Suprapubic skin (tissue), 4 donors: ENCODE data around the gene RABGAP1. TPM values are rescaled to one million over a fixed set of nuclear protein-coding genes. Genes with fewer than 3 reads are reported as not detected.

Source experiments
- DNase-seq, 2 donors: peaks; one replicate each; pipeline ENCODE4 v3.0.0-alpha.2; 2019; ENCODE audit warnings: low spot score in 2 of 2
- H3K27ac ChIP-seq: fragments of 200-600 bp; sonication (generic); one replicate; pipeline ENCODE4 v1.5.1; 2019
- H3K27me3 ChIP-seq: fragments of 200-600 bp; sonication (generic); one replicate; pipeline ENCODE4 v1.5.1; 2019
- H3K36me3 ChIP-seq: fragments of 200-600 bp; sonication (generic); one replicate; pipeline ENCODE4 v1.5.1; 2019
- H3K4me1 ChIP-seq: fragments of 200-600 bp; sonication (generic); one replicate; pipeline ENCODE4 v1.5.1; 2019
- H3K4me3 ChIP-seq: fragments of 200-600 bp; sonication (generic); one replicate; pipeline ENCODE4 v1.5.1; 2019; ENCODE audit warnings: mild to moderate bottlenecking
- H3K9me3 ChIP-seq: fragments of 200-600 bp; sonication (generic); one replicate; pipeline ENCODE4 v1.5.1; 2019
- CTCF ChIP-seq, 2 donors: fragments of 200-600 bp in 1 of 2; fragments of 450-650 bp in 1 of 2; sonication (generic) in 1 of 2; IDR thresholded peaks; one replicate each; pipeline ENCODE4 v1.5.1; 2016 to 2019; ENCODE audit warnings: antibody characterized with exemption in 2 of 2, mild to moderate bottlenecking in 1 of 2, moderate library complexity in 1 of 2
- EP300 ChIP-seq: sonication (generic); formaldehyde crosslinking; IDR thresholded peaks from one replicate; pipeline ENCODE4 v1.6.1; 2017; ENCODE audit warnings: antibody characterized with exemption
- POLR2A ChIP-seq, 2 donors: fragments of 450-650 bp; IDR thresholded peaks; one replicate each; pipeline ENCODE4 v1.6.1; 2017; ENCODE audit warnings: antibody characterized with exemption in 2 of 2, mild to moderate bottlenecking in 2 of 2, moderate library complexity in 2 of 2
- POLR2AphosphoS5 ChIP-seq, 3 donors: sonication (generic); formaldehyde crosslinking; IDR thresholded peaks; one replicate each; pipeline ENCODE4 v1.6.1; 2017; ENCODE audit warnings: antibody characterized with exemption in 3 of 3
- WGBS: methylation state at CpG from one replicate; pipeline ENCODE4 v1.1.5; 2018; 5-methylcytosine and 5-hydroxymethylcytosine counted together
- total RNA-seq, 4 donors: library from RNA; depleted of rRNA; stranded (reverse); fragments of >200 nt; gene quantifications; one replicate each; pipeline ENCODE4 v1.1.0, GENCODE V29; 2016

The RABGAP1 gene
- total RNA-seq, 4 donors from 2014 or later = 31.4 to 115 (median 64.4) TPM

GRCh38 chr9:123053046-123053445 lies 112.2 kb downstream of the RABGAP1 start:
- Histone ChIP-seq H3K4me1 (peaks cover 9% of the 10 kb centered on the region), H3K27ac (no peak overlapping the region), H3K9me3 (no peaks in the 10 kb centered on the region), H3K27me3 (no peaks in the 10 kb centered on the region), H3K4me3 (no peak overlapping the region), H3K36me3 (peaks cover 9% of the 10 kb centered on the region)
- TF ChIP-seq CTCF (IDR thresholded peaks at IDR 0.05) (no peak), POLR2A (IDR thresholded peaks at IDR 0.05) (no peak), POLR2AphosphoS5 (IDR thresholded peaks at IDR 0.05) (no peak), EP300 (no peak)
- no peak for DNase-seq

DNA sequence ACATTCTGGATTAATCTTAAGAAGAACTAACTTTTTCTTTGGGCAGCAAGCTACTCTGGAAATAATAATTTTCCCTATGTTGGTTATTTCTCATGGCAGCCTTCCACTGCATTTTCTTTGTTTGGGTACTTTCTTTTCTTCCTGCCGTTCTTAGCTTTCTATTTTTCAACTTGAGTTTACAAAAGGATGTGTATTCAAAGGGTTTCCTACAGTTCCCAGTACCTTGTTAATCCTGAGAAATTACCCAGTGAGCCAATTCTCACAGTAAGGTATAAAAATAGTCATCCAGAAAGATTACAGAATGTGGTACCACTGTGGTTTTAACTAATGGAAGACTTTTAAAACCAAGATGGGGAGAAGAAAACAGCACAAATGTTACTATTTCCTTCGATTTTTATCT lies 112.9 kb downstream of the RABGAP1 start:
- Histone ChIP-seq H3K27ac (no peak overlapping the region), H3K4me1 (peaks cover 9% of the 10 kb centered on the region), H3K9me3 (no peaks in the 10 kb centered on the region), H3K27me3 (no peaks in the 10 kb centered on the region), H3K4me3 (no peak overlapping the region), H3K36me3 (peaks cover 9% of the 10 kb centered on the region)
- WGBS = 62% methylated on average over 2 of the region's 2 CpGs
- no peak for DNase-seq
- TF ChIP-seq CTCF (IDR thresholded peaks at IDR 0.05) = no peak
- no peak for TF ChIP-seq POLR2A (IDR thresholded peaks at IDR 0.05)
- no peak for TF ChIP-seq EP300
- TF ChIP-seq POLR2AphosphoS5 (IDR thresholded peaks at IDR 0.05) = no peak

- Histone ChIP-seq H3K27ac (no peak overlapping the region), H3K4me3 (no peak overlapping the region), H3K9me3 (no peaks in the 10 kb centered on the region), H3K27me3 (no peaks in the 10 kb centered on the region), H3K4me1 (no peaks in the 10 kb centered on the region), H3K36me3 (peaks cover 16% of the 10 kb centered on the region)
- TF ChIP-seq EP300 (no peak), CTCF (IDR thresholded peaks at IDR 0.05) (no peak), POLR2A (IDR thresholded peaks at IDR 0.05) (no peak), POLR2AphosphoS5 (IDR thresholded peaks at IDR 0.05) (no peak)
- DNase-seq = no peak
- WGBS = 93% methylated on average over 1 of the region's 1 CpG
Observed at GRCh38 chr9:123058834-123059233, 118.0 kb downstream of the RABGAP1 start.

DNA sequence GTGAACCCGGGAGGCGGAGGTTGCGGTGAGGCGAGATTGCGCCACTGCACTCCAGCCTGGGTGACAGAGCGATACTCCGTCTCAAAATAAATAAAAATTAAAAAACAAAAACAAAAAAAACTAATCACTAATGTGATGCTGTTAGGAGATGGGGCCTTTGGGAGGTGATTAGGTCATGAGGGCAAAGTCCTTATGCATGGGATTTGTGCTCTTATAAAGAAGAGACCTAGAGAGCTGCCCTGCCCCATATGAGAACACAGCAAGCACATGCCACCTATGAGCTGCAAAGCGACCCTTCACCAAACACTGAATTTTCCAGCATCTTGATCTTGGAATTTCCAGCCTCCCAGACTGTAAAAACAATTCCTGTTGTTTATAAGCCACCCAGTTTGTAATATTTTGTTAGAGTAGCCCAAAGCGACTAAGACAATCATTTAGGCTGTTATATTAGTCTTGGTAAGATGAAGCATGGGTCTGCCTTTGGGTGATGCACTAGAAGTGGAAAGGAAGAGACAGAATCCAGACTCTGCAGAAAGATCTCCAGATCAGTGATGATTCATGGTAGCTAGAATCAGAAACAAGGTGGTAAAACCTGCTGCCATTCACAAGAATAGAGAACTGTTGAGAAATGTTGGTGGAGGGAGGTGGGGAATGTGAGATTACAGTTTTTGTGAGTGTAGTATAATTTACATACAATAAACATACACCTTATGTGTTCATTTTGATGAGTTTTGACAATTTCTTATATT lies 118.8 kb downstream of the RABGAP1 start:
- Histone ChIP-seq H3K9me3 (no peaks in the 10 kb centered on the region), H3K36me3 (peaks cover 16% of the 10 kb centered on the region), H3K4me1 (no peaks in the 10 kb centered on the region), H3K27me3 (no peaks in the 10 kb centered on the region), H3K4me3 (no peak overlapping the region), H3K27ac (no peak overlapping the region)
- TF ChIP-seq POLR2A (IDR thresholded peaks at IDR 0.05) = no peak
- TF ChIP-seq POLR2AphosphoS5 (IDR thresholded peaks at IDR 0.05) = no peak
- TF ChIP-seq CTCF (IDR thresholded peaks at IDR 0.05) = no peak
- TF ChIP-seq EP300 = no peak
- 94% methylated on average over 9 of the region's 9 CpGs for WGBS
- no peak for DNase-seq

DNA sequence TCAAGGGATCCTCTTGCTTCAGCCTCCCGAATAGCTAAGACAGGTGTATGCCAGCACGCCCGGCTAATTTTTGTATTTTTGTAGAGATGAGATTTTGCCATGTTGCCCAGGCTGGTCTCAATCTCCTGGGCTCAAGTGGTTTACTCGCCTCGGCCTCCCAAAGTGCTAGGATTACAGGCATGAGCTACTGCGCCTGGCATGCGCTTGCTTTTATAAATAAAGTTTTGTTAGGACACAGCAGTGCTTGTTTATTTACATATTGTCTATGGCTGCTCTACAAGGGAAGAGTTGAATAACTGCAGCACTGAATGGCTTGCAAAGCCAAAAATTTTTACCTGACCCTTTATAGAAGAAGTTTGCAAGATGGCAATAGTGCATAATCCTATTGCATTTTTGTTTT lies 120.4 kb downstream of the RABGAP1 start:
- no peak for DNase-seq
- Histone ChIP-seq H3K27me3 (no peaks in the 10 kb centered on the region), H3K4me3 (no peak overlapping the region), H3K4me1 (no peaks in the 10 kb centered on the region), H3K9me3 (no peaks in the 10 kb centered on the region), H3K27ac (no peak overlapping the region), H3K36me3 (peaks cover 23% of the 10 kb centered on the region)
- 95% methylated on average over 7 of the region's 7 CpGs for whole genome bisulfite sequencing
- no peak for TF ChIP-seq POLR2AphosphoS5 (IDR thresholded peaks at IDR 0.05)
- no peak for TF ChIP-seq EP300
- no peak for TF ChIP-seq POLR2A (IDR thresholded peaks at IDR 0.05)
- TF ChIP-seq CTCF (IDR thresholded peaks at IDR 0.05) = no peak
